PC-9 (cell line): ENCODE data around the gene TRIM31. TPM values are rescaled to one million over a fixed set of nuclear protein-coding genes. Genes with fewer than 3 reads are reported as not detected.

Experiments
- BruUV-seq: library from RNA; stranded (reverse); fragments of 400-500 nt; replicated peaks from 2 replicates; lab custom pipeline; 2021; lab: Mats Ljungman, UMichigan
- CTCF ChIA-PET: fragments of 300-600 bp; sonication (Branson Sonifier 250); formaldehyde crosslinking; loops from one replicate; lab custom pipeline; 2022; ENCODE audit warnings: antibody characterized with exemption; lab: Charles Lee
- POLR2A ChIA-PET: fragments of 300-600 bp; sonication (Branson Sonifier 250); formaldehyde crosslinking; loops from one replicate; lab custom pipeline; 2022; ENCODE audit warnings: antibody characterized with exemption; ENCODE audit not compliant: unreplicated experiment; lab: Charles Lee
- DNase-seq, 2 experiments: peaks; one replicate each; pipeline versions ENCODE4 v3.0.0 to v3.0.0-alpha.2; 2015 to 2022; ENCODE audit warnings: mixed read lengths in 1 of 2
- H2AFZ ChIP-seq: fragments of 200-600 bp; sonication (generic); 2 replicates; pipeline ENCODE4 v1.8.1; 2017; ENCODE audit warnings: antibody characterized with exemption
- H3F3A ChIP-seq: fragments of 200-600 bp; sonication (generic); 2 replicates; pipeline ENCODE4 v1.8.1; 2017; ENCODE audit warnings: antibody characterized with exemption, mild to moderate bottlenecking, low read depth; ENCODE audit not compliant: insufficient read depth
- H3K27ac ChIP-seq: fragments of 200-600 bp; sonication (generic); 2 replicates; pipeline ENCODE4 v1.6.1; 2016; ENCODE audit warnings: mixed run types
- H3K27me3 ChIP-seq: fragments of 200-600 bp; sonication (generic); 2 replicates; pipeline ENCODE4 v1.6.1; 2016; ENCODE audit warnings: low read depth, mixed run types; ENCODE audit not compliant: insufficient read depth
- H3K36me3 ChIP-seq: fragments of 200-600 bp; sonication (generic); 2 replicates; pipeline ENCODE4 v1.6.1; 2016; ENCODE audit warnings: low read depth, mixed run types
- H3K4me1 ChIP-seq: fragments of 200-600 bp; sonication (generic); replicated peaks from 2 replicates; pipeline ENCODE4 v1.6.1; 2016; ENCODE audit warnings: mixed run types; ENCODE audit not compliant: insufficient read depth
- H3K4me2 ChIP-seq: fragments of 200-600 bp; sonication (generic); 2 replicates; pipeline ENCODE4 v1.6.1; 2017; ENCODE audit warnings: mixed run types
- H3K4me3 ChIP-seq: fragments of 200-600 bp; sonication (generic); 2 replicates; pipeline ENCODE4 v1.6.1; 2016; ENCODE audit warnings: mixed run types
- H3K79me2 ChIP-seq: fragments of 200-600 bp; sonication (generic); 2 replicates; pipeline ENCODE4 v1.6.1; 2017; ENCODE audit warnings: low read depth, mixed run types
- H3K9me2 ChIP-seq: fragments of 200-600 bp; sonication (generic); 2 replicates; pipeline ENCODE4 v1.8.1; 2017; ENCODE audit warnings: mild to moderate bottlenecking; ENCODE audit not compliant: insufficient read depth
- H3K9me3 ChIP-seq: fragments of 200-600 bp; sonication (generic); 2 replicates; pipeline ENCODE4 v1.8.1; 2016; ENCODE audit warnings: low read depth; ENCODE audit not compliant: insufficient read depth
- H4K20me1 ChIP-seq: fragments of 200-600 bp; sonication (generic); 2 replicates; pipeline ENCODE4 v1.8.1; 2017; ENCODE audit not compliant: insufficient read depth
- EZH2 ChIP-seq: fragments of 200-600 bp; sonication (generic); IDR thresholded peaks from 2 replicates; pipeline ENCODE4 v1.8.0; 2017; ENCODE audit warnings: antibody characterized with exemption, low read depth
- intact Hi-C: fragments of 100-400 bp; cut with micrococcal nuclease; formaldehyde crosslinking; loops from one replicate; pipeline ENCODE4 v1.10.0; 2022; ENCODE audit not compliant: unreplicated experiment
- total RNA-seq: library from RNA; stranded (reverse); gene quantifications from 2 replicates; pipeline ENCODE4 v1.2.3, GENCODE V29; 2021
- TF ChIP-seq, protein P1 (sequence below): fragments of 200-600 bp; sonication (generic); conservative IDR thresholded peaks from 2 replicates; pipeline ENCODE4 v1.6.1; 2017; ENCODE audit warnings: mixed run types, antibody characterized with exemption, mild to moderate bottlenecking, moderate library complexity

The TRIM31 gene
- total RNA-seq, 1 experiment from 2014 or later = not detected

DNA sequence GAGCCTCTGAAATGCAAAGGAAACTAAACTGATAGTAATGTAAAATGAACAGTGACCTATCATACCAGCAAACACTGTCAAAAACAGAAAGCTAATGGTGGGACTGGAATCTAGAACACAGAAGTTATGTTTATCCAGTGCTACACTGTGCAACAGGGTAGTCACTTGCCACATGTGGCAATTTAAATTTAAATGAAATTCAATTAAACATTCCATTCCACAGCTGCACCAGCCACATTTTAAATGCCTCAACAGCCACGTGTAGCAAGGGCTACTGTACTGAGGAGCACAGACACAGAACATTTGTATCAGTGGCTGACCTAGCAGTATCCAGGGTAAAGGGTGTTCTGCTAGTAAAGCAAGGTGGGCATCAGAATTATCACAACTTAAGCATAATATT is 57.4 kb downstream of the TRIM31 start:
- Histone ChIP-seq H3K79me2 (peaks cover 15% of the 10 kb centered on the region), H3F3A (peaks cover 4% of the 10 kb centered on the region; the same call in 1 of the 2 replicates), H3K9me2 (no peaks in the 10 kb centered on the region), H3K27me3 (no peaks in the 10 kb centered on the region), H3K4me1 (peaks cover 9% of the 10 kb centered on the region), H3K4me3 (no peak overlapping the region), H3K4me2 (no peak overlapping the region), H4K20me1 (no peaks in the 10 kb centered on the region), H2AFZ (no peak overlapping the region), H3K36me3 (peaks cover 9% of the 10 kb centered on the region; the same call in 1 of the 2 replicates), H3K9me3 (no peaks in the 10 kb centered on the region), H3K27ac (no peak overlapping the region)
- ChIA-PET CTCF (no interaction called here), POLR2A (no interaction called here)
- no peak for DNase-seq
- TF ChIP-seq, protein P1, sequence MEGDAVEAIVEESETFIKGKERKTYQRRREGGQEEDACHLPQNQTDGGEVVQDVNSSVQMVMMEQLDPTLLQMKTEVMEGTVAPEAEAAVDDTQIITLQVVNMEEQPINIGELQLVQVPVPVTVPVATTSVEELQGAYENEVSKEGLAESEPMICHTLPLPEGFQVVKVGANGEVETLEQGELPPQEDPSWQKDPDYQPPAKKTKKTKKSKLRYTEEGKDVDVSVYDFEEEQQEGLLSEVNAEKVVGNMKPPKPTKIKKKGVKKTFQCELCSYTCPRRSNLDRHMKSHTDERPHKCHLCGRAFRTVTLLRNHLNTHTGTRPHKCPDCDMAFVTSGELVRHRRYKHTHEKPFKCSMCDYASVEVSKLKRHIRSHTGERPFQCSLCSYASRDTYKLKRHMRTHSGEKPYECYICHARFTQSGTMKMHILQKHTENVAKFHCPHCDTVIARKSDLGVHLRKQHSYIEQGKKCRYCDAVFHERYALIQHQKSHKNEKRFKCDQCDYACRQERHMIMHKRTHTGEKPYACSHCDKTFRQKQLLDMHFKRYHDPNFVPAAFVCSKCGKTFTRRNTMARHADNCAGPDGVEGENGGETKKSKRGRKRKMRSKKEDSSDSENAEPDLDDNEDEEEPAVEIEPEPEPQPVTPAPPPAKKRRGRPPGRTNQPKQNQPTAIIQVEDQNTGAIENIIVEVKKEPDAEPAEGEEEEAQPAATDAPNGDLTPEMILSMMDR = no peak
- TF ChIP-seq EZH2 = no peak
- intact Hi-C loops = no loop called here
- BruUV-seq = no TSS peak

- no TSS peak for BruUV-seq
- Histone ChIP-seq H3K4me1 (no peaks in the 10 kb centered on the region), H3K27ac (no peak overlapping the region), H4K20me1 (no peaks in the 10 kb centered on the region), H3K27me3 (no peaks in the 10 kb centered on the region), H2AFZ (no peak overlapping the region), H3K36me3 (peaks cover 9% of the 10 kb centered on the region; the same call in 1 of the 2 replicates), H3K4me3 (no peak overlapping the region), H3K9me3 (no peaks in the 10 kb centered on the region), H3F3A (peaks cover 4% of the 10 kb centered on the region; the same call in 1 of the 2 replicates), H3K9me2 (no peaks in the 10 kb centered on the region), H3K4me2 (no peak overlapping the region), H3K79me2 (no peaks in the 10 kb centered on the region)
- intact Hi-C loops = no loop called here
- no peak for TF ChIP-seq EZH2
- TF ChIP-seq, protein P1 = no peak
- no peak for DNase-seq
- ChIA-PET POLR2A (no interaction called here), CTCF (no interaction called here)
Observed at GRCh38 chr6:30053682-30054081, 59.2 kb downstream of the TRIM31 start.

Other genes starting within 250 kb of the TRIM31 start
- gene HLA-A, start 170.6 kb downstream of the TRIM31 start, total RNA-seq = 168 and 261 TPM in 2 replicates
- gene POLR1H, start 51.8 kb downstream of the TRIM31 start, total RNA-seq = 33.3 and 37.6 TPM in 2 replicates
- 48.3 and 49.3 TPM in 2 replicates for gene PPP1R11, start 45.9 kb downstream of the TRIM31 start, total RNA-seq
- 7.3 and 7.5 TPM in 2 replicates for gene RNF39, start 37.3 kb downstream of the TRIM31 start, total RNA-seq
- not detected in 2 replicates for gene TRIM40, start 23.1 kb upstream of the TRIM31 start, total RNA-seq
- gene TRIM10, start 48.1 kb upstream of the TRIM31 start, total RNA-seq = not detected in 2 replicates
- gene TRIM15, start 50.5 kb upstream of the TRIM31 start, total RNA-seq = not detected in 2 replicates
- gene TRIM26, start 100.3 kb upstream of the TRIM31 start, total RNA-seq = 45.3 and 53.9 TPM in 2 replicates
- 12.5 and 14.4 TPM in 2 replicates for gene TRIM39, start 213.8 kb upstream of the TRIM31 start, total RNA-seq
- 58.9 and 72.5 TPM in 2 replicates for gene RPP21, start 232.1 kb upstream of the TRIM31 start, total RNA-seq